Left renal pelvis (tissue), 4 donors: ENCODE data around the gene ANKRD13C. TPM values are rescaled to one million over a fixed set of nuclear protein-coding genes. Genes with fewer than 3 reads are reported as not detected.
A peak's percentile ranks its signal among the peaks of the same experiment; 100 is the strongest.
"Not testable (repeated sequence)": the region's sequence is repeated elsewhere in the genome, so short reads cannot be mapped to it uniquely, and the experiment has no call there.

ENCODE experiments used
- DNase-seq, 4 donors: peaks; one replicate each; pipeline ENCODE4 v3.0.0-alpha.2; 2013; ENCODE audit warnings: low read depth in 4 of 4, low spot score in 3 of 4
- polyA plus RNA-seq, 4 donors: library from polyadenylated mRNA; unstranded; fragments of 120-200 nt; gene quantifications; one replicate each; pipeline ENCODE4 v1.2.1, GENCODE V29; 2013; ENCODE audit not compliant: insufficient read length in 4 of 4

Gene ANKRD13C
- polyA plus RNA-seq, 4 donors = 27.7 to 40.4 (median 29.1) TPM

DNA sequence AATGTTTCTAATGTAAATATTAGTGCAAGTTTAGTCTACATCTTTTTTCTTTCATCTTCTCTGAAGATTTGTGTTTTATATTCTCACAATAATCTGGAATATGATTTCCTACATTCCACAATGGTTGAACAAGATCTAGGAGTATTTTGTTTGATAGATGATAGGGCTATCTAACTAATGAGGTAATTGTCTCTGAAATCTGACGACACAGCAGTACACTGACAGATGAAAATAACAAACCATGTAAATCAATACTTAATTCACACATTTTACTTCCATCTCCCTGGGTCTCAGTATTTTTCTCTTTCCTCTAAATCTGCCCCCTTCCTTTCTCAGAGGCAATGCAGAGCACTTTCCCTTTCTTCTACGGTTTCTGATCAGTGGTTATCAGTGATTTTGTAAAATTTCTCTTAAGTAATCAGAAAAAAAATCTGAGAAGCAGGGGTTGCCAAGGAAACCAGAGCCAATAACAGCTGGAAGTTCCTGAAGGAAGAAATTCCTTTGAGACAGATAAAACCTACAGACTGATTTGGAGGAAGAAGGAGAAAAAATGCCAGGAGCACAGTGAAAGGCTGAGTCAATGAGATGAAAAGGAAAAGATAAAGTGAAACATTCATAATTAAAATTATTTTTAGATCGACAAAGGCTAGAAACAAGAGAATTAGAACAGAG lies 7.3 kb upstream of the ANKRD13C start:
- no peak for DNase-seq

GRCh38 chr1:70360321-70360720 lies 5.8 kb upstream of the ANKRD13C start:
- DNase-seq = no peak

DNA sequence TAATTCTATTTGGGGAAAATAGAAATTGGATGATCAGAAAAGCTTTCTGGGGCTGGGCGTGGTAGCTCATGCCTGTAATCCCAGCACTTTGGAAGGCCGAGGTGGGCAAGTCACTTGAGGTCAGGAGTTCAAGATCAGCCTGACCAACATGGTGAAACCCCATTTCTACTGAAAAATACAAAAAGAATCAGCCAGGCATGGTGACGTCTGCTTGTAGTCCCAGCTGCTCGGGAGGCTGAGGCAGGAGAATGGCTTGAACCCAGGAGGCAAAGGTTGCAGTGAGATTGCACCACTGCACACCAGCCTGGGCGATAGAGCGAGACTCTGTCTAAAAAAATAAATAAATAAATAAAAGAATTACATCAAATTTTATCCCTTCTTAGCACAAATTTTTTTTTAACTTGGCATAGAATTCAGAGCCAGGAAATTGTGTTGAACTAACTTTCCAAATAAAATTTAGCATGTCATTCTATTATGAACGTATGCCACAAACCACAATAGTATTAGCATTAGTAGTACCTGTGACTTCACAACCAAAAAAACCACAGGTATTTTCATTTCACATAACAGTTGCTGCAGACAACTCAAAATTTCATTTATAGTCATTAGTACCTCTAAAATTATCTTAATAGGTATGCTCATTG lies 4.5 kb upstream of the ANKRD13C start:
- no peak for DNase-seq

GRCh38 chr1:70355920-70356319 lies 1.4 kb upstream of the ANKRD13C start:
- no peak for DNase-seq

- no peak for DNase-seq
Observed at GRCh38 chr1:70355111-70355407, 537 bp upstream of the ANKRD13C start.

DNA sequence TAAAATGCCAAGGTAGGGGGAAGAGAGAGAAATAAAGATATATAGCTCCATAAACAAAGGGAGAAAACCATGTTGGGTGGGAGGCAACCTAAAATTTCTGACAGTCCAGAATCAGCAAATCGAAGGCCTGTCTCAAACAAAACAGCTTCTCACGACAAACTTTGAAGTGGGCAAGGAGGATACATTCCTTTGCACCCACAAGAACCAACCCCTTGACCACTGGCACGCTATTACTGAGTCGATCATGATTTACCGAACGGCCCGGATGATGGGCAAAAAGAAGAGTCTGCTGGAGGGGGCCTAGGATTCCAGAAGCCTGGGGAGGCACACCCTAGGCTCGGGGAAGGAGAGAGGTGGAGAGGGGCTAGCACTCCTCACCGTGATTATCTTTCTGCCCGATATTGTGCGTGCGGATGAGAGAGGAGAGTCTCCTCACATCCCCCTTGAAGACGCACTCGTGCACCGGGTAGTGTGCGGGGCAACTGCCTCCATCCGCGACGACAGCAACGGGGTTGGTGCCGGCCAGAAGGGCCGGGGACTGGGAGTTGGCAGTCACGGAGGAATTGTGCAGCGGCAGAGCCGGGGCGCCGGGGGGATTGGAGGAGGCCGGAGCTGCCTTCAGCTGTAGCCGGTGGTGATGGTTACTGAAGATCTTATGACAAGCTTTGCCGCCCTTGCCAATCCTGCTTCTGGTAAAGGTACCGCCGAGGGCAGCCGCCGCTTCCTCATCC lies 756 bp downstream of the ANKRD13C start:
- peak in 3 of 4 donors; percentile 14 to 21 (median 19) for DNase-seq

- DNase-seq = no peak
Observed at GRCh38 chr1:70353044-70353443, 1.5 kb downstream of the ANKRD13C start.

- DNase-seq = not testable (repeated sequence)
Observed at GRCh38 chr1:70349799-70350198, 4.7 kb downstream of the ANKRD13C start.

DNA sequence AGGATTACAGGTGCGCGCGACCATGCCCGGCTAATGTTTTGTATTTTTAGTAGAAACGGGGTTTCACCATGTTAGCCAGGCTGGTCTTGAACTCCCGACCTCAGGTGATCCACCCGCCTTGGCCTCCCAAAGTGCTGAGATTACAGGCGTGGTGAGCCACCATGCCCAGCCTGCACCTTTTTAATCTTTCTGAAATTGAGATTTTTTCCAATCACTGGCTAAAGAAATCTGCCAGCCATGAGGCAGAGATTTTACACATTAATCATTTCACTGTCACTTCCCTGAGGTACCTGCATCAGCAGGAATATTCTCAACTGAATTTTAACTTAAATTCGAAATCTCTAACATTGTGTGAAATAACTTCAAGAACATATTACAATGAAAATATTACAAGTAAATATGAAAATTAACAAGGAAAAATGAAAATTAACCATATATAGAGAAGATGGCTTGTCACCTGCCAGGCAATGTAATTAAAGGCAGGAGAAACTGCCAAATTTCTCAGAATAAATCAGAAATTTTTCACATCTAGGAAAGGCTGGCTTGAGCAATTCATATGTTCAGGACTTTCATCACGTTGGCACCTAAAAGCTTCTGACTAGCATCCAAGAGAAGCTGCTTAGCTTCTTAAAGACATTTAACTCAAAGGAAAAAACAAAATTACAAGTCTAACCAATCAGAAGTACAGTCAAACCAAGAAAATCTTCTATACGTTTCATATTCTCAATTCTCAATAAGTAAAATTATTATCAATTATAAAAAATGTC lies 5.9 kb downstream of the ANKRD13C start:
- DNase-seq = no peak

DNA sequence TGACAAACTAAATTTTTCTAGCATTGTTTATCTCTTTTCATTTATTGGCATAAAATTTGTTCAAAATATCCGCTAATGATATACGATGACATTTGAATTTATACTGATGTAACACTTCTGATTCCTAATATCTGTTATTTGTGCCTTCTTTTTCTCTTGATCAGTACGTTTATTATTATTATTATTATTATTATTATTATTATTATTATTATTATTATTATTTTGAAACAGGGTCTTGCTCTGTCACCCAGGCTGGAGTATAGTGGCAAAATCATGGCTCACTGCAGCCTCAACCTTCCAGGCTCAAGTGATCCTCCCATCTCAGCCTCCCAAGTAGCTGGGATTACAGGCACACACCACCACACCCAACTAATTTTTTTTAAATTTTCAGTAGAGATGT lies 14.9 kb downstream of the ANKRD13C start:
- DNase-seq = not testable (repeated sequence)

DNA sequence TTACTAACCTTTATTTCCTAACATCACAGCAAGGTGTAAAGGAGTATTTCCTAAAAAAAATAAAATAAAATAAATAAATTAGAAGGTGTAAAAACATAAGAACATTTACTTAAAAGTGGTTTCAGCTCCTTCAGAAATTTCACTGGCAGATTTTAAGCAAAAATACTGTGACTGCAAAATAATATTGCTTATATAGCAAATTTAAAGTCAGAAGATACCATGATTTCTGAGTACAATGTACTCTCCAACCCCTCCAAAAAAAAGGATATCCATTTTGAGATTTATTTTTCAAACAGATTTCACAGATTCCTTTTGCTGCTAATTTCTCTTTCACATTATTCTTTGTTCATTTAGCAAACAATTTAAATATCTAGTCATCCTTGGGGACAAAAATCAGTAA lies 18.5 kb downstream of the ANKRD13C start:
- DNase-seq = no peak

- no peak for DNase-seq
Observed at GRCh38 chr1:70334436-70334835, 20.1 kb downstream of the ANKRD13C start.

GRCh38 chr1:70333245-70333644 lies 21.3 kb downstream of the ANKRD13C start:
- no peak for DNase-seq

- DNase-seq = no peak
Observed at GRCh38 chr1:70331962-70332361, 22.6 kb downstream of the ANKRD13C start.

- DNase-seq = no peak
Observed at GRCh38 chr1:70327306-70328076, 27.0 kb downstream of the ANKRD13C start.

GRCh38 chr1:70324683-70325082 lies 29.8 kb downstream of the ANKRD13C start:
- no peak for DNase-seq

DNA sequence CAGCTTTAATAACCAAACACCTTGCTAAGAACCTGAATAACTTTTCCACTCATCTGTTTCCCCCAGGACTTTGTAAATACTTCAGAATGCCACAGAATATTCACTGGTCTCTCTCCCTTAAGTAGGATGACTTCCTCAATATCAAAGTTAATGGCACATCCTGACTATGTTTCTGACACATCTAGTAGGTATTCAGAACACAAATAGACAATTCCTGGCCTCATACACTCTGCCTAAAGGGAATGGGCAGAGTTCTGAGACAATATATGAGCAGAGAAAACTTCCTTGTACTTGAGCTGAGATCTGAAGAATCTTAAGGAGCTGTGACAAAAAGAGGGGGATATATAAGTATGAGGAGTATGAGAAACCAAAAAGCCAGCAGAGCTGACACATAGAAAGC lies 34.8 kb downstream of the ANKRD13C start:
- no peak for DNase-seq

GRCh38 chr1:70318191-70318590 lies 36.3 kb downstream of the ANKRD13C start:
- no peak for DNase-seq

- DNase-seq = no peak
Observed at GRCh38 chr1:70317087-70317486, 37.4 kb downstream of the ANKRD13C start.

GRCh38 chr1:70315782-70316181 lies 38.7 kb downstream of the ANKRD13C start:
- no peak for DNase-seq
